Calu3 (cell line): ENCODE measurements around the gene C22orf39. TPM values are rescaled to one million over a fixed set of nuclear protein-coding genes. Genes with fewer than 3 reads are reported as not detected.

ENCODE experiments used
- BruUV-seq: library from RNA; stranded (reverse); fragments of 400-500 nt; replicated peaks from 2 replicates; lab custom pipeline; 2021; lab: Mats Ljungman, UMichigan
- CTCF ChIA-PET: fragments of 300-600 bp; sonication (Branson Sonifier 250); formaldehyde crosslinking; loops from one replicate; lab custom pipeline; 2022; ENCODE audit warnings: antibody characterized with exemption; lab: Charles Lee
- DNase-seq: peaks from one replicate; pipeline ENCODE4 v3.0.0; 2022
- H3K27ac Mint-ChIP-seq: one replicate; pipeline ENCODE4 v1.8.0; 2022; ENCODE audit warnings: mixed read lengths; ENCODE audit not compliant: unreplicated experiment
- H3K27me3 Mint-ChIP-seq: one replicate; pipeline ENCODE4 v1.8.0; 2022; ENCODE audit warnings: mixed read lengths; ENCODE audit not compliant: unreplicated experiment
- H3K36me3 Mint-ChIP-seq: one replicate; pipeline ENCODE4 v1.8.0; 2022; ENCODE audit warnings: mild to moderate bottlenecking, moderate library complexity, mixed read lengths; ENCODE audit not compliant: insufficient read depth, unreplicated experiment
- H3K4me1 Mint-ChIP-seq: one replicate; pipeline ENCODE4 v1.8.0; 2022; ENCODE audit warnings: mild to moderate bottlenecking, low read depth, mixed read lengths; ENCODE audit not compliant: unreplicated experiment
- H3K4me3 Mint-ChIP-seq: one replicate; pipeline ENCODE4 v1.8.0; 2022; ENCODE audit warnings: mild to moderate bottlenecking, low read depth, moderate library complexity, mixed read lengths; ENCODE audit not compliant: unreplicated experiment
- H3K9me3 Mint-ChIP-seq: one replicate; pipeline ENCODE4 v1.8.0; 2022; ENCODE audit warnings: low read depth, mixed read lengths; ENCODE audit not compliant: unreplicated experiment
- CTCF ChIP-seq: fragments of 200-600 bp; IDR thresholded peaks from one replicate; pipeline ENCODE4 v1.8.0; 2022; ENCODE audit warnings: antibody characterized with exemption; ENCODE audit not compliant: unreplicated experiment
- intact Hi-C: fragments of 100-400 bp; cut with micrococcal nuclease; formaldehyde crosslinking; loops from one replicate; pipeline ENCODE4 v1.10.0; 2022; ENCODE audit not compliant: unreplicated experiment
- total RNA-seq: library from RNA; stranded (reverse); gene quantifications from 2 replicates; pipeline ENCODE4 v1.2.3, GENCODE V29; 2022

Gene C22orf39
- total RNA-seq, 1 experiment from 2014 or later: 15.7 TPM

GRCh38 chr22:19402642-19403191, 44.8 kb downstream of the C22orf39 start:
- TF ChIP-seq CTCF: no peak
- Mint-ChIP-seq H3K27ac (no peak overlapping the region), H3K27me3 (no peaks in the 10 kb centered on the region), H3K36me3 (peaks cover 13% of the 10 kb centered on the region), H3K9me3 (no peaks in the 10 kb centered on the region), H3K4me1 (no peaks in the 10 kb centered on the region), H3K4me3 (no peak overlapping the region)
- intact Hi-C loops: no loop called here
- CTCF ChIA-PET: interaction anchor here (0.6 kb wide), 1 partner anchor 254 kb away, joined by 3 read pairs; no protein-coding TSS in a partner anchor
- no peak for DNase-seq
- BruUV-seq: no TSS peak

GRCh38 chr22:19401483-19401882, 46.0 kb downstream of the C22orf39 start:
- CTCF ChIA-PET: no interaction called here
- no peak overlapping the region for H3K27ac Mint-ChIP-seq
- no peaks in the 10 kb centered on the region for H3K27me3 Mint-ChIP-seq
- no peaks in the 10 kb centered on the region for H3K4me1 Mint-ChIP-seq
- no peaks in the 10 kb centered on the region for H3K9me3 Mint-ChIP-seq
- no peak overlapping the region for H3K4me3 Mint-ChIP-seq
- BruUV-seq: no TSS peak
- peaks cover 2% of the 10 kb centered on the region for H3K36me3 Mint-ChIP-seq
- no peak for TF ChIP-seq CTCF
- DNase-seq: no peak
- intact Hi-C loops: no loop called here

GRCh38 chr22:19400881-19401280, 46.6 kb downstream of the C22orf39 start:
- Mint-ChIP-seq H3K36me3 (no peaks in the 10 kb centered on the region), H3K4me1 (no peaks in the 10 kb centered on the region), H3K27me3 (no peaks in the 10 kb centered on the region), H3K27ac (no peak overlapping the region), H3K4me3 (no peak overlapping the region), H3K9me3 (no peaks in the 10 kb centered on the region)
- no peak for TF ChIP-seq CTCF
- no TSS peak for BruUV-seq
- CTCF ChIA-PET: no interaction called here
- DNase-seq: no peak
- intact Hi-C loops: no loop called here

- H3K36me3 Mint-ChIP-seq: peaks cover 12% of the 10 kb centered on the region
- H3K27ac Mint-ChIP-seq: no peak overlapping the region
- no peak for TF ChIP-seq CTCF
- CTCF ChIA-PET: interaction anchor here (0.7 kb wide), 1 partner anchor 216 kb away, joined by 4 read pairs; no protein-coding TSS in a partner anchor
- intact Hi-C loops: no loop called here
- H3K9me3 Mint-ChIP-seq: no peaks in the 10 kb centered on the region
- no TSS peak for BruUV-seq
- no peak for DNase-seq
- no peaks in the 10 kb centered on the region for H3K4me1 Mint-ChIP-seq
- no peak overlapping the region for H3K4me3 Mint-ChIP-seq
- no peaks in the 10 kb centered on the region for H3K27me3 Mint-ChIP-seq
Observed at GRCh38 chr22:19398652-19399051, 48.9 kb downstream of the C22orf39 start.
